BJ (cell line): ENCODE measurements around the gene KLHL14. TPM values are rescaled to one million over a fixed set of nuclear protein-coding genes. Genes with fewer than 3 reads are reported as not detected.

Experiments
- CTCF ChIA-PET: fragments of 350-600 bp; formaldehyde crosslinking; extraction: SDS; loops from one replicate; lab custom pipeline; 2021; ENCODE audit warnings: antibody characterized with exemption, inconsistent platforms; lab: Yijun Ruan, JAX
- POLR2A ChIA-PET: fragments of 300-600 bp; sonication (Branson Sonifier 250); formaldehyde crosslinking; extraction: SDS; loops from one replicate; lab custom pipeline; 2021; ENCODE audit warnings: antibody characterized with exemption; lab: Charles Lee
- DNase-seq: peaks from one replicate; pipeline ENCODE4 v3.0.0-alpha.2; 2011; ENCODE audit warnings: low read depth
- H3K27me3 ChIP-seq: 2 replicates; pipeline ENCODE4 v1.6.0; 2011; ENCODE audit warnings: low read length; ENCODE audit not compliant: control insufficient read depth, insufficient read depth
- H3K36me3 ChIP-seq: 2 replicates; pipeline ENCODE4 v1.5.1; 2011; ENCODE audit warnings: low read length; ENCODE audit not compliant: control insufficient read depth, insufficient read depth
- H3K4me3 ChIP-seq: 2 replicates; pipeline ENCODE4 v1.5.1; 2011; ENCODE audit warnings: low read depth, mild to moderate bottlenecking, control low read depth, low read length
- polyA plus RNA-seq: library from polyadenylated mRNA; depleted of rRNA; stranded (reverse); fragments of >200 nt; gene quantifications from 2 replicates; pipeline ENCODE4 v1.2.3, GENCODE V29; 2011
- small RNA-seq: library from RNA; depleted of rRNA; stranded (forward); fragments of <200 nt; gene quantifications from one replicate; pipeline ENCODE3, GENCODE V24; 2012; ENCODE audit warnings: low replicate concordance, low read depth; ENCODE audit not compliant: insufficient read length
- TF ChIP-seq, protein P1 (sequence below): IDR thresholded peaks from 2 replicates; pipeline ENCODE4 v1.5.1; 2011; ENCODE audit warnings: low read depth, mild to moderate bottlenecking, control low read depth, inconsistent platforms, low read length, moderate library complexity; ENCODE audit not compliant: insufficient read depth

KLHL14 gene
- polyA plus RNA-seq, 1 experiment = not detected

DNA sequence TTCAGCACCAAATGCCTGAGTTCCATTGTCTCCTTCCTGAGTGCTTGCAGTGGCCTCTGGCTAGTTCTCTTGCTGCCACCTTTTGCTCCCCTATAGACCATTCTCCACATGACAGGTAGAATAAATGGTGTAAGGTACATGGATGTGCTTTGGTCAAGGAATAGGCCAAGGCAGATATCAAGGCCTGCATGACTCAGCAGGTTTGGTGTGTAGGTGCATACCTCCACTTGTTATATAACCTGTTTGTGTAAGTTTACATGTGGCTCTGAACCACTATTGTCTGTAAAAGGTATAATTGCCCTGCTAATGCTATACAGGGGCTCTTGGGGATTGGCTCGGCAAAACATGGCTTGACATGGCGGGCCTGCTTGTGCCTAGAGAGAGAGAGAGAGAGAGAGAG, 143.5 kb downstream of the KLHL14 start:
- TF ChIP-seq, protein P1, sequence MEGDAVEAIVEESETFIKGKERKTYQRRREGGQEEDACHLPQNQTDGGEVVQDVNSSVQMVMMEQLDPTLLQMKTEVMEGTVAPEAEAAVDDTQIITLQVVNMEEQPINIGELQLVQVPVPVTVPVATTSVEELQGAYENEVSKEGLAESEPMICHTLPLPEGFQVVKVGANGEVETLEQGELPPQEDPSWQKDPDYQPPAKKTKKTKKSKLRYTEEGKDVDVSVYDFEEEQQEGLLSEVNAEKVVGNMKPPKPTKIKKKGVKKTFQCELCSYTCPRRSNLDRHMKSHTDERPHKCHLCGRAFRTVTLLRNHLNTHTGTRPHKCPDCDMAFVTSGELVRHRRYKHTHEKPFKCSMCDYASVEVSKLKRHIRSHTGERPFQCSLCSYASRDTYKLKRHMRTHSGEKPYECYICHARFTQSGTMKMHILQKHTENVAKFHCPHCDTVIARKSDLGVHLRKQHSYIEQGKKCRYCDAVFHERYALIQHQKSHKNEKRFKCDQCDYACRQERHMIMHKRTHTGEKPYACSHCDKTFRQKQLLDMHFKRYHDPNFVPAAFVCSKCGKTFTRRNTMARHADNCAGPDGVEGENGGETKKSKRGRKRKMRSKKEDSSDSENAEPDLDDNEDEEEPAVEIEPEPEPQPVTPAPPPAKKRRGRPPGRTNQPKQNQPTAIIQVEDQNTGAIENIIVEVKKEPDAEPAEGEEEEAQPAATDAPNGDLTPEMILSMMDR = no peak

DNA sequence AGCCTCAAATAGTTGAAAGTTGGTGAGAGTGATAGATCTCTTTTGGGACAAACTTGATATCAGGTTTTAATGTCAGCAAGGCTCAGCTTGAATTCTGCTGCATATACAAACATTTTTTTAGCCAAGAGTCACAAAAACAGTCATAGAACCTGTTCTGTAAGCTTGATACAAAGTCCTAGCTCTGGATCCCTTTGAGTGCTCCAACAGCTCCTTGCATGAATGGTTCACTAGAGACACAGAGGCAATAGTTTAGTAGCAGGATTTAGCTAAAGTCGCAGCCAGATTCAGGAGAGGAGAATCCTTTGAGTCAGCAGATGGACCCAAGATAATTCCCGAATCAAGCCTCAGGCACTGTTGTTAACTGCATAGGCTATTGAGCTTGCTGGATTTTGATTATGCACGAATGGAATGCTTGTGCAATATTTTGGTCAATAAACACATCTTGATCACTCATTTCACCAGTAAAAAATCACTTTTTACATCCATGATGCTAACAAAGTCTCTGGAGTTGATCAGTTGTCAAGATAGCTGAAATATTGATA, 148.6 kb downstream of the KLHL14 start:
- no peak overlapping the region for H3K4me3 ChIP-seq
- TF ChIP-seq, protein P1 = no peak
- no peaks in the 10 kb centered on the region for H3K27me3 ChIP-seq
- ChIA-PET POLR2A (no interaction called here), CTCF (no interaction called here)
- no peak for DNase-seq
- no peaks in the 10 kb centered on the region for H3K36me3 ChIP-seq

More for the DNA sequence above, 143.5 kb downstream of the KLHL14 start:
- DNase-seq = no peak
- H3K36me3 ChIP-seq = no peaks in the 10 kb centered on the region
- POLR2A ChIA-PET = no interaction called here
- CTCF ChIA-PET = no interaction called here
- H3K27me3 ChIP-seq = no peaks in the 10 kb centered on the region
- no peak overlapping the region for H3K4me3 ChIP-seq

DNA sequence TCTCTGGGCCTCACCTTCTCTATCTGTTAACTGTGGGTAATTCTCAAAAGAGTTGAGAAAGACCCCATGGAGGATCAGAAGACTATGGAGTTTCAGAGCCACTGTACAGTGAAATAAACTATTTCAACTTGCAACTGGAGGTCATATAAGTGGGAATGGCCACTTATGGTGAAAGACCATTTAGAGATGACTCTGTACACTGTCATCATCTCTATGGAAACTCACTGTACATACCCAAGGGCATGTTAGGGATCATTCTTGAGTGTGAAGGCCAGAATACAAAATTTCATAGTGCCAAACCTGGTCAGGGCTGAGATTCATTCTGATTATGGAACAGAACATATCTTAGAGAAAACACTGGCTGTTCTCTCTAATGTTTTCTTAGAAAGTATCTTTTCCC, 149.3 kb downstream of the KLHL14 start:
- H3K27me3 ChIP-seq = no peaks in the 10 kb centered on the region
- no peak overlapping the region for H3K4me3 ChIP-seq
- DNase-seq = no peak
- POLR2A ChIA-PET = no interaction called here
- CTCF ChIA-PET = no interaction called here
- no peaks in the 10 kb centered on the region for H3K36me3 ChIP-seq
- TF ChIP-seq, protein P1 = no peak

Small RNA genes within 50 kb of the gene (small RNA-seq; reads per million reads assigned to genes)
- gene AC012123.2 = not detected
